PC-3 (cell line): ENCODE data around the gene LTF.

Experiments
- EZH2 ChIP-seq: fragments of 300-600 bp; sonication (generic); IDR thresholded peaks from one replicate; pipeline ENCODE4 v1.6.1; 2017; ENCODE audit warnings: antibody characterized with exemption, mild to moderate bottlenecking, low read length; ENCODE audit not compliant: unreplicated experiment
- TF ChIP-seq, protein P1 (sequence below): fragments of 300-600 bp; sonication (generic); conservative IDR thresholded peaks from 2 replicates; pipeline ENCODE4 v1.5.1; 2017; ENCODE audit warnings: antibody characterized with exemption, low read depth, mild to moderate bottlenecking, low read length

DNA sequence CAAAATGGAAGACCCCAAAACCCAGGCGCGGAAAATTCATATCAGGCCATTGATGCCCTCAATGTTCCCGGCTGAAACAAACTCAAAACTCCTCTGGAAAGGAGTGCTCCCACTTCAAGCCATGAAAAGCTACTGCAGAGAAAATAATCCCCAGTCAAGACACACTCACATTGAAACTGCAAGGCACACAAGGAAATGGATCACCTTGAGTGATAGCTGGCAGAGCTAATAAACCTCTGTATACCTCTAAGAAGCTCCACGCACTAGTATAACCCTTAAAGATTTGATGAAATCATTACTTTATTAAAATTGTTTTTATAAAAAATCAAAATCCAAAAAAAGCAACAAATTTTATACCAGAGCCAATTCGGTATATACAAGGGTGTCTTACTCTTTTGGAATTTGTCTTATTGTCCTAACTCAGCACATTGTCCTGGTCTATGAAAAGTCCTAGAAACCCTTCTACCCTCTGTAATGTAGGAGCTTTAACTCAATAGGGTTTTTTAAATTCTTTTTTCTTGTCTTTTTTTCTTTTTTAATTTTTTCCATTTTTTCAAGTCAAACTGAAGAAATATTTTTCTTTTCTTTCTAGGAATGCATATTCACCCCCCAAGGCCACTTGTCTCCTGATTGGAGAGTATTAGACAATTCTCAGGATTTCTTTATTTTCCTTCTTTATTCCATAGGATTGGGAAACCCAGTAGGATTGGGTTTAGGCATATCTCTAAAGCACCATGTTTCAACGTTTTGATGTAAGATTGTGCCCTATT lies 66.3 kb downstream of the LTF start:
- TF ChIP-seq, protein P1, sequence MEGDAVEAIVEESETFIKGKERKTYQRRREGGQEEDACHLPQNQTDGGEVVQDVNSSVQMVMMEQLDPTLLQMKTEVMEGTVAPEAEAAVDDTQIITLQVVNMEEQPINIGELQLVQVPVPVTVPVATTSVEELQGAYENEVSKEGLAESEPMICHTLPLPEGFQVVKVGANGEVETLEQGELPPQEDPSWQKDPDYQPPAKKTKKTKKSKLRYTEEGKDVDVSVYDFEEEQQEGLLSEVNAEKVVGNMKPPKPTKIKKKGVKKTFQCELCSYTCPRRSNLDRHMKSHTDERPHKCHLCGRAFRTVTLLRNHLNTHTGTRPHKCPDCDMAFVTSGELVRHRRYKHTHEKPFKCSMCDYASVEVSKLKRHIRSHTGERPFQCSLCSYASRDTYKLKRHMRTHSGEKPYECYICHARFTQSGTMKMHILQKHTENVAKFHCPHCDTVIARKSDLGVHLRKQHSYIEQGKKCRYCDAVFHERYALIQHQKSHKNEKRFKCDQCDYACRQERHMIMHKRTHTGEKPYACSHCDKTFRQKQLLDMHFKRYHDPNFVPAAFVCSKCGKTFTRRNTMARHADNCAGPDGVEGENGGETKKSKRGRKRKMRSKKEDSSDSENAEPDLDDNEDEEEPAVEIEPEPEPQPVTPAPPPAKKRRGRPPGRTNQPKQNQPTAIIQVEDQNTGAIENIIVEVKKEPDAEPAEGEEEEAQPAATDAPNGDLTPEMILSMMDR = no peak
- no peak for TF ChIP-seq EZH2
